SU-DHL-6 (cell line): ENCODE results near the gene ZKSCAN4.

ENCODE experiments used
- CTCF ChIP-seq: fragments of 200-600 bp; sonication (generic); IDR thresholded peaks from one replicate; pipeline ENCODE4 v1.5.1; 2017; ENCODE audit warnings: antibody characterized with exemption, mild to moderate bottlenecking, low read length, moderate library complexity; ENCODE audit not compliant: insufficient read depth, poor library complexity, severe bottlenecking
- EZH2phosphoT487 ChIP-seq: fragments of 200-600 bp; sonication (generic), shearing (Covaris generic); conservative IDR thresholded peaks from 2 replicates; pipeline ENCODE4 v1.6.1; 2018; ENCODE audit warnings: mild to moderate bottlenecking, antibody characterized with exemption, low read length, moderate library complexity, mixed read lengths

GRCh38 chr6:28240471-28240870, 11.6 kb downstream of the ZKSCAN4 start:
- TF ChIP-seq CTCF: no peak
- no peak for TF ChIP-seq EZH2phosphoT487
